GM23248 (cell line): ENCODE data around the gene HOXC9. TPM values are rescaled to one million over a fixed set of nuclear protein-coding genes. Genes with fewer than 3 reads are reported as not detected.

ENCODE experiments used
- DNase-seq: peaks from one replicate; pipeline ENCODE4 v3.0.0-alpha.2; 2015
- H2AFZ ChIP-seq: fragments of 200-600 bp; sonication (generic); 2 replicates; pipeline ENCODE4 v1.6.1; 2016; ENCODE audit warnings: antibody characterized with exemption
- H3F3A ChIP-seq: fragments of 200-600 bp; sonication (generic); 2 replicates; pipeline ENCODE4 v1.6.1; 2016; ENCODE audit warnings: mild to moderate bottlenecking, antibody characterized with exemption, mixed run types; ENCODE audit not compliant: insufficient read depth
- H3K27ac ChIP-seq: fragments of 200-600 bp; sonication (generic); 2 replicates; pipeline ENCODE4 v1.5.1; 2016; ENCODE audit warnings: mild to moderate bottlenecking
- H3K27me3 ChIP-seq: fragments of 200-600 bp; sonication (generic); replicated peaks from 2 replicates; pipeline ENCODE4 v1.6.1; 2016; ENCODE audit warnings: mild to moderate bottlenecking; ENCODE audit not compliant: insufficient read depth
- H3K36me3 ChIP-seq: fragments of 200-600 bp; sonication (generic); 2 replicates; pipeline ENCODE4 v1.6.1; 2016; ENCODE audit warnings: low read depth, mild to moderate bottlenecking
- H3K4me1 ChIP-seq: fragments of 200-600 bp; sonication (generic); 2 replicates; pipeline ENCODE4 v1.6.1; 2016; ENCODE audit warnings: mild to moderate bottlenecking; ENCODE audit not compliant: insufficient read depth
- H3K4me2 ChIP-seq: fragments of 200-600 bp; sonication (generic); one replicate; pipeline ENCODE4 v1.6.1; 2016; ENCODE audit warnings: mild to moderate bottlenecking; ENCODE audit not compliant: unreplicated experiment
- H3K4me3 ChIP-seq: fragments of 200-600 bp; sonication (generic); 2 replicates; pipeline ENCODE4 v1.5.1; 2016; ENCODE audit warnings: mild to moderate bottlenecking
- H3K79me2 ChIP-seq: fragments of 200-600 bp; sonication (generic); 2 replicates; pipeline ENCODE4 v1.6.1; 2016; ENCODE audit warnings: mild to moderate bottlenecking; ENCODE audit not compliant: insufficient read depth
- H3K9ac ChIP-seq: fragments of 200-600 bp; sonication (generic); 2 replicates; pipeline ENCODE4 v1.6.1; 2016; ENCODE audit warnings: mild to moderate bottlenecking
- H3K9me2 ChIP-seq: fragments of 200-600 bp; sonication (generic); 2 replicates; pipeline ENCODE4 v1.6.1; 2016; ENCODE audit warnings: mixed run types, mild to moderate bottlenecking, moderate library complexity; ENCODE audit not compliant: insufficient read depth
- H3K9me3 ChIP-seq: fragments of 200-600 bp; sonication (generic); one replicate; pipeline ENCODE4 v1.6.1; 2017; ENCODE audit warnings: low read depth
- H4K20me1 ChIP-seq: fragments of 200-600 bp; sonication (generic); 2 replicates; pipeline ENCODE4 v1.6.0; 2016; ENCODE audit not compliant: insufficient read depth
- EZH2 ChIP-seq: fragments of 200-600 bp; sonication (generic); IDR thresholded peaks from 2 replicates; pipeline ENCODE4 v1.6.1; 2018; ENCODE audit warnings: antibody characterized with exemption, mild to moderate bottlenecking; ENCODE audit not compliant: insufficient read depth, poor library complexity, severe bottlenecking
- EZH2phosphoT487 ChIP-seq: fragments of 200-600 bp; sonication (generic); IDR thresholded peaks from 2 replicates; pipeline ENCODE4 v1.6.1; 2018; ENCODE audit warnings: antibody characterized with exemption, moderate library complexity, mild to moderate bottlenecking, low read depth; ENCODE audit not compliant: insufficient read depth
- WGBS, 2 experiments: methylation state at CpG; one replicate each; pipeline ENCODE4 v1.1.6; 2015 to 2017; ENCODE audit warnings: low lambda C conversion rate in 2 of 2, low coverage in 1 of 2; ENCODE audit errors: missing lambda C conversion rate in 2 of 2; 5-methylcytosine and 5-hydroxymethylcytosine counted together
- in situ Hi-C: fragments of 300-500 bp; cut with MboI; formaldehyde crosslinking; loops from 2 replicates; pipeline ENCODE4 v1.15.0; 2020
- polyA plus RNA-seq: library from polyadenylated mRNA; unstranded; fragments of >200 nt; fragmentation: Nextera tagmentation; extraction: Ambion mirVana; gene quantifications from 2 replicates; pipeline ENCODE4 v1.2.1, GENCODE V29; 2016
- total RNA-seq: library from RNA; depleted of rRNA; stranded (reverse); fragments of >200 nt; shearing (Covaris generic); gene quantifications from 2 replicates; pipeline ENCODE4 v1.2.3, GENCODE V29; 2014

Gene HOXC9
- total and polyA plus RNA-seq, 2 experiments from 2014 or later, result 2.5 to 5.5 TPM

GRCh38 chr12:54012631-54013409 is 12.9 kb downstream of the HOXC9 start:
- H4K20me1 ChIP-seq, result no peaks in the 10 kb centered on the region
- H3K4me3 ChIP-seq, result no peak overlapping the region
- peaks cover 60% of the 10 kb centered on the region for H3K79me2 ChIP-seq
- in situ Hi-C loops, result no loop called here
- H2AFZ ChIP-seq, result no peak overlapping the region
- 79 to 82% methylated on average over 6 of the region's 6 CpGs for WGBS, 2 experiments
- no peaks in the 10 kb centered on the region for H3K27me3 ChIP-seq
- peak overlapping the region; percentile 49 for H3K27ac ChIP-seq
- H3K4me2 ChIP-seq, result peak overlapping the region; percentile 24
- H3K4me1 ChIP-seq, result peaks cover 37% of the 10 kb centered on the region
- H3K9ac ChIP-seq, result 0 out of 2 replicates have a peak overlapping the region, but pooled peaks have one; percentile 29
- DNase-seq, result no peak
- H3K36me3 ChIP-seq, result no peaks in the 10 kb centered on the region
- no peaks in the 10 kb centered on the region for H3K9me2 ChIP-seq
- TF ChIP-seq EZH2phosphoT487 (no peak), EZH2 (no peak)
- H3K9me3 ChIP-seq, result no peaks in the 10 kb centered on the region
- peaks cover 17% of the 10 kb centered on the region for H3F3A ChIP-seq

GRCh38 chr12:54014377-54015017 is 14.5 kb downstream of the HOXC9 start:
- WGBS, 2 experiments, result 51 to 59% methylated on average over 35 to 36 of the region's 36 CpGs
- peak; percentile 42 for DNase-seq
- in situ Hi-C loops, result no loop called here
- peaks cover 30% of the 10 kb centered on the region for H3K4me1 ChIP-seq
- H3K4me2 ChIP-seq, result peak overlapping the region; percentile 42
- H2AFZ ChIP-seq, result peak overlapping the region; percentile 70
- no peaks in the 10 kb centered on the region for H3K9me2 ChIP-seq
- H3K79me2 ChIP-seq, result peaks cover 63% of the 10 kb centered on the region
- H3K4me3 ChIP-seq, result peak overlapping the region; percentile 30; the same call in 1 of the 2 replicates
- no peaks in the 10 kb centered on the region for H4K20me1 ChIP-seq
- H3K9me3 ChIP-seq, result no peaks in the 10 kb centered on the region
- no peaks in the 10 kb centered on the region for H3K27me3 ChIP-seq
- peak overlapping the region; percentile 49 for H3K27ac ChIP-seq
- H3F3A ChIP-seq, result peaks cover 10% of the 10 kb centered on the region; the same call in 1 of the 2 replicates
- TF ChIP-seq EZH2phosphoT487, result no peak
- no peak for TF ChIP-seq EZH2
- H3K36me3 ChIP-seq, result no peaks in the 10 kb centered on the region
- peak overlapping the region; percentile 54 for H3K9ac ChIP-seq

- no peaks in the 10 kb centered on the region for H3K36me3 ChIP-seq
- no peak for DNase-seq
- no peak for TF ChIP-seq EZH2
- TF ChIP-seq EZH2phosphoT487, result no peak
- peak overlapping the region; percentile 97; the same call in 1 of the 2 replicates for H3K9ac ChIP-seq
- H3K4me2 ChIP-seq, result peak overlapping the region; percentile 42
- peaks cover 14% of the 10 kb centered on the region; the same call in 1 of the 2 replicates for H3F3A ChIP-seq
- 92 to 93% methylated on average over 23 of the region's 23 CpGs for WGBS, 2 experiments
- peak overlapping the region; percentile 99; the same call in 1 of the 2 replicates for H3K27ac ChIP-seq
- no peaks in the 10 kb centered on the region for H4K20me1 ChIP-seq
- peak overlapping the region; percentile 70 for H2AFZ ChIP-seq
- in situ Hi-C loops, result no loop called here
- peaks cover 63% of the 10 kb centered on the region for H3K79me2 ChIP-seq
- H3K9me2 ChIP-seq, result no peaks in the 10 kb centered on the region
- H3K9me3 ChIP-seq, result no peaks in the 10 kb centered on the region
- H3K4me1 ChIP-seq, result peaks cover 33% of the 10 kb centered on the region
- H3K27me3 ChIP-seq, result no peaks in the 10 kb centered on the region
- no peak overlapping the region for H3K4me3 ChIP-seq
Observed at GRCh38 chr12:54015018-54015931, 15.3 kb downstream of the HOXC9 start.

DNA sequence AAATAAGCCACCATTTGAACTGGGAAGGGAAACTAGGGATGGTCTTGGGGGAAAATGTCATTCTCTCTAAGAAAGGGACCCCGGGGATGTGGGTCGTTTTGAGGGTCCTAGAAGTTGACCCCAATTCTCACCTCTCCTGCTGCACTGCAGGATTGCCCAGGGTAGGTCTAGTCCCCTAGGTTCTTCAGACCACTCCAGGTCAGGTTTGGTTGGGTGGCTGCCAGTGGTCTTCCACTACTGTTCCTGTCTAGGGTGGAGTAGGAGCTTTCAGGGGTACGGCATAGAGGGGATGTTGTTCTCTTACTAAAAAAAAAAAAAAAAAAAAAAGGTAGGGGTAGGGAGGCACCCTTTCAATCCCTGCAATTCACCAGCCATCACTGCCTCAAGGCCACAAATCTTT is 16.1 kb downstream of the HOXC9 start:
- Histone ChIP-seq H3K4me2 (peak overlapping the region; percentile 79), H3K9me3 (no peaks in the 10 kb centered on the region), H2AFZ (peak overlapping the region; percentile 70), H3K4me3 (peak overlapping the region; percentile 78), H3K4me1 (peaks cover 39% of the 10 kb centered on the region), H3K79me2 (peaks cover 63% of the 10 kb centered on the region), H4K20me1 (no peaks in the 10 kb centered on the region), H3K36me3 (no peaks in the 10 kb centered on the region), H3F3A (peaks cover 20% of the 10 kb centered on the region; the same call in 1 of the 2 replicates), H3K9me2 (no peaks in the 10 kb centered on the region), H3K9ac (peak overlapping the region; percentile 97), H3K27me3 (no peaks in the 10 kb centered on the region), H3K27ac (peak overlapping the region; percentile 99)
- in situ Hi-C loops, result no loop called here
- TF ChIP-seq EZH2, result no peak
- TF ChIP-seq EZH2phosphoT487, result no peak
- no peak for DNase-seq
- 58 to 65% methylated on average over 3 of the region's 3 CpGs for WGBS, 2 experiments
